ENCODE results near the gene GNAT2. TPM values are rescaled to one million over a fixed set of nuclear protein-coding genes. Genes with fewer than 3 reads are reported as not detected.

The GNAT2 gene
- total RNA-seq, 1 experiment from 2014 or later: 0.52 TPM

GRCh38 chr1:109579491-109579890 is 39.9 kb downstream of the GNAT2 start:
- DNase-seq: no peak
- intact Hi-C loops (cut with micrococcal nuclease; ENCODE audit: unreplicated experiment): no loop called here
- BruUV-seq (replicated peaks): no TSS peak
- Histone ChIP-seq H3K79me2 (ENCODE audit: low read depth) (peaks cover 28% of the 10 kb centered on the region; the same call in 1 of the 2 replicates), H3K4me1 (replicated peaks; ENCODE audit: insufficient read depth) (no peaks in the 10 kb centered on the region), H3K4me3 (no peak overlapping the region), H2AFZ (no peak overlapping the region), H3F3A (ENCODE audit: insufficient read depth, low read depth) (peaks cover 8% of the 10 kb centered on the region), H3K27ac (no peak overlapping the region), H4K20me1 (ENCODE audit: insufficient read depth) (peaks cover 5% of the 10 kb centered on the region; the same call in 1 of the 2 replicates), H3K9me3 (ENCODE audit: insufficient read depth, low read depth) (no peaks in the 10 kb centered on the region), H3K9me2 (ENCODE audit: insufficient read depth) (no peaks in the 10 kb centered on the region), H3K4me2 (no peak overlapping the region), H3K27me3 (ENCODE audit: insufficient read depth, low read depth) (no peaks in the 10 kb centered on the region), H3K36me3 (ENCODE audit: low read depth) (peaks cover 59% of the 10 kb centered on the region)
- ChIA-PET POLR2A (ENCODE audit: unreplicated experiment) (interaction anchor here (0.6 kb wide), 1 partner anchor 31 kb away, joined by 7 read pairs; the partner anchor contains the start of gene GNAI3), CTCF (no interaction called here)
- no peak for TF ChIP-seq CTCF (conservative IDR thresholded peaks at IDR 0.05)
- no peak for TF ChIP-seq EZH2 (IDR thresholded peaks at IDR 0.05; ENCODE audit: low read depth)

DNA sequence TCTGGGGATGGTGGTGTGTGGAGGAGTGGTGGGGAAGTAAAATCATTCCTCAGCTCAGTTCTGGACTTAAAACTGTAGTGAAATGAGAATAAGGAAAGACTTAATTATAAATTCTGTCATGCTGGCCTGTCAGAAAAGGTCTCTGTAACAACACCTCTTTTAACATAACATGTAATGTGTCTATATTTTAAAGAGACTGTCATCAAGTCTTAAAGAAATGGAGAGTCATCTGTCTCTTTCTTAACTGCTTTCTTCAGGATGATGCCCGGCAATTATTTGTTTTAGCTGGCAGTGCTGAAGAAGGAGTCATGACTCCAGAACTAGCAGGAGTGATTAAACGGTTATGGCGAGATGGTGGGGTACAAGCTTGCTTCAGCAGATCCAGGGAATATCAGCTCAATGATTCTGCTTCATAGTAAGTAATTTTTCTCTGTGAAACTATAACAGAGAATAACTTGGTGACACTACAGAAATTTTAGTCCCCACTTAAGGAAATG is 40.4 kb downstream of the GNAT2 start:
- H3K4me1 ChIP-seq (replicated peaks; ENCODE audit: insufficient read depth): no peaks in the 10 kb centered on the region
- H3K27ac ChIP-seq: no peak overlapping the region
- no TSS peak for BruUV-seq (replicated peaks)
- no peak overlapping the region for H3K4me3 ChIP-seq
- peaks cover 57% of the 10 kb centered on the region for H3K36me3 ChIP-seq (ENCODE audit: low read depth)
- no peaks in the 10 kb centered on the region for H3K9me3 ChIP-seq (ENCODE audit: insufficient read depth, low read depth)
- H4K20me1 ChIP-seq (ENCODE audit: insufficient read depth): peaks cover 5% of the 10 kb centered on the region; the same call in 1 of the 2 replicates
- H3F3A ChIP-seq (ENCODE audit: insufficient read depth, low read depth): peaks cover 13% of the 10 kb centered on the region
- H3K27me3 ChIP-seq (ENCODE audit: insufficient read depth, low read depth): no peaks in the 10 kb centered on the region
- ChIA-PET CTCF (no interaction called here), POLR2A (ENCODE audit: unreplicated experiment) (interaction anchor here (0.6 kb wide), 2 partner anchors 30 to 175 kb away, joined by 3 to 7 read pairs; partner anchors contain the start of gene GNAI3)
- H3K4me2 ChIP-seq: no peak overlapping the region
- no peak overlapping the region for H2AFZ ChIP-seq
- intact Hi-C loops (cut with micrococcal nuclease; ENCODE audit: unreplicated experiment): no loop called here
- DNase-seq: no peak
- peaks cover 31% of the 10 kb centered on the region for H3K79me2 ChIP-seq (ENCODE audit: low read depth)
- no peaks in the 10 kb centered on the region for H3K9me2 ChIP-seq (ENCODE audit: insufficient read depth)
- no peak for TF ChIP-seq EZH2 (IDR thresholded peaks at IDR 0.05; ENCODE audit: low read depth)
- no peak for TF ChIP-seq CTCF (conservative IDR thresholded peaks at IDR 0.05)

- Histone ChIP-seq H3K4me3 (no peak overlapping the region), H3K27me3 (ENCODE audit: insufficient read depth, low read depth) (no peaks in the 10 kb centered on the region), H3K79me2 (ENCODE audit: low read depth) (peaks cover 73% of the 10 kb centered on the region), H3F3A (ENCODE audit: insufficient read depth, low read depth) (peaks cover 41% of the 10 kb centered on the region), H3K36me3 (ENCODE audit: low read depth) (peaks cover 27% of the 10 kb centered on the region), H2AFZ (no peak overlapping the region), H3K4me2 (no peak overlapping the region), H3K9me2 (ENCODE audit: insufficient read depth) (0 out of 2 replicates have a peak, but pooled peaks cover 4% of the 10 kb centered on the region), H4K20me1 (ENCODE audit: insufficient read depth) (peaks cover 31% of the 10 kb centered on the region), H3K4me1 (replicated peaks; ENCODE audit: insufficient read depth) (peaks cover 28% of the 10 kb centered on the region), H3K9me3 (ENCODE audit: insufficient read depth, low read depth) (no peaks in the 10 kb centered on the region), H3K27ac (no peak overlapping the region)
- CTCF ChIA-PET: no interaction called here
- BruUV-seq (replicated peaks): no TSS peak
- no peak for TF ChIP-seq EZH2 (IDR thresholded peaks at IDR 0.05; ENCODE audit: low read depth)
- TF ChIP-seq CTCF (conservative IDR thresholded peaks at IDR 0.05): no peak
- DNase-seq: no peak
- POLR2A ChIA-PET (ENCODE audit: unreplicated experiment): interaction anchor here (0.5 kb wide), 1 partner anchor 239 kb away, joined by 3 read pairs; no protein-coding TSS in a partner anchor
- intact Hi-C loops (cut with micrococcal nuclease; ENCODE audit: unreplicated experiment): no loop called here
Observed at GRCh38 chr1:109573785-109574184, 45.6 kb downstream of the GNAT2 start.

Measured in PC-9 (cell line).